ENCODE measurements around the gene TSC22D4.

DNA sequence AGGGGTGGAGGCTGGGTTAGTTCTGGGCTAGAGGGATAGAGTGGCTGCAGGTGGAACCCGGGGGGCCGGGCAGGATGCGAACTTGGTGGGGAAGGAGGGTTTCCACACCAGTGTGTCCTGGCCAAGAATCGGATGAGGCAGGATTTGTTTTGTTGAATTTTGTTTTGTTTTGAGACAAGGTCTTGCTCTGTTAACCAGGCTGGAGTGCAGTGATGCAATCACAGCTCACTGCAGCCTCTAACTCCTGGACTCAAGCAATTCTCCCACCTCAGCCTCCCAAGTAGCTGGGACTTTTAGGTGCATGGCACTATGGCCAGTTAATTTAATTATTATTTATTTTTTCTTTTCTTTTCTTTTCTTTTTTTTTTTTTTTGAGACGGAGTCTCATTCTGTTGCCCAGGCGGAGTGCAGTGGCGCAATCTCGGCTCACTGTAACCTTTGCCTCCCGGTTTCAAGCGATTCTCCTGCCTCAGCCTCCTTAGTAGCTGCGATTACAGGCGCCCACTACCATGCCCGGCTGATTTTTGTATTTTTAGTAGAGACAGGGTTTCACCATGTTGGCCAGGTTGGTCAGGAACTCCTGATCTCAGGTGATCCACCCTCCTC lies 29.7 kb downstream of the TSC22D4 start:
- TF ChIP-seq, protein P1, sequence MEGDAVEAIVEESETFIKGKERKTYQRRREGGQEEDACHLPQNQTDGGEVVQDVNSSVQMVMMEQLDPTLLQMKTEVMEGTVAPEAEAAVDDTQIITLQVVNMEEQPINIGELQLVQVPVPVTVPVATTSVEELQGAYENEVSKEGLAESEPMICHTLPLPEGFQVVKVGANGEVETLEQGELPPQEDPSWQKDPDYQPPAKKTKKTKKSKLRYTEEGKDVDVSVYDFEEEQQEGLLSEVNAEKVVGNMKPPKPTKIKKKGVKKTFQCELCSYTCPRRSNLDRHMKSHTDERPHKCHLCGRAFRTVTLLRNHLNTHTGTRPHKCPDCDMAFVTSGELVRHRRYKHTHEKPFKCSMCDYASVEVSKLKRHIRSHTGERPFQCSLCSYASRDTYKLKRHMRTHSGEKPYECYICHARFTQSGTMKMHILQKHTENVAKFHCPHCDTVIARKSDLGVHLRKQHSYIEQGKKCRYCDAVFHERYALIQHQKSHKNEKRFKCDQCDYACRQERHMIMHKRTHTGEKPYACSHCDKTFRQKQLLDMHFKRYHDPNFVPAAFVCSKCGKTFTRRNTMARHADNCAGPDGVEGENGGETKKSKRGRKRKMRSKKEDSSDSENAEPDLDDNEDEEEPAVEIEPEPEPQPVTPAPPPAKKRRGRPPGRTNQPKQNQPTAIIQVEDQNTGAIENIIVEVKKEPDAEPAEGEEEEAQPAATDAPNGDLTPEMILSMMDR (IDR thresholded peaks at IDR 0.05) = no peak
- no peak for TF ChIP-seq POLR2A (IDR thresholded peaks at IDR 0.05)
